Smooth muscle cell (in vitro differentiated cells): ENCODE results near the gene AREL1. TPM values are rescaled to one million over a fixed set of nuclear protein-coding genes. Genes with fewer than 3 reads are reported as not detected.

ENCODE experiments used
- DNase-seq: peaks from one replicate; lab custom pipeline; 2025; ENCODE audit not compliant: unreplicated experiment; lab: John Stamatoyannopoulos, UW
- H2AFZ ChIP-seq: fragments of 200-600 bp; sonication (generic); 2 replicates; pipeline ENCODE4 v1.6.0; 2016; ENCODE audit warnings: antibody characterized with exemption, low read depth, mild to moderate bottlenecking
- H3F3A ChIP-seq: fragments of 200-600 bp; sonication (generic); 2 replicates; pipeline ENCODE4 v1.6.0; 2017; ENCODE audit warnings: antibody characterized with exemption, low read depth
- H3K27ac ChIP-seq: fragments of 200-600 bp; sonication (generic); 2 replicates; pipeline ENCODE4 v1.5.1; 2016; ENCODE audit warnings: low read depth, mild to moderate bottlenecking
- H3K27me3 ChIP-seq: fragments of 200-600 bp; sonication (generic); 2 replicates; pipeline ENCODE4 v1.6.1; 2016; ENCODE audit warnings: low read depth, mild to moderate bottlenecking
- H3K36me3 ChIP-seq: fragments of 200-600 bp; sonication (generic); 2 replicates; pipeline ENCODE4 v1.5.1; 2016; ENCODE audit warnings: low read depth
- H3K4me1 ChIP-seq: fragments of 200-600 bp; sonication (generic); 2 replicates; pipeline ENCODE4 v1.5.1; 2016; ENCODE audit warnings: low read depth
- H3K4me2 ChIP-seq: fragments of 200-600 bp; sonication (generic); 2 replicates; pipeline ENCODE4 v1.6.0; 2016; ENCODE audit warnings: mild to moderate bottlenecking
- H3K4me3 ChIP-seq: fragments of 200-600 bp; sonication (generic); 2 replicates; pipeline ENCODE4 v1.5.1; 2016; ENCODE audit warnings: mild to moderate bottlenecking
- H3K79me2 ChIP-seq: fragments of 200-600 bp; sonication (generic); 2 replicates; pipeline ENCODE4 v1.6.0; 2016; ENCODE audit warnings: low read depth, mild to moderate bottlenecking
- H3K9ac ChIP-seq: fragments of 200-600 bp; sonication (generic); 2 replicates; pipeline ENCODE4 v1.6.0; 2016; ENCODE audit warnings: low read depth
- H3K9me3 ChIP-seq: fragments of 200-600 bp; sonication (generic); replicated peaks from 2 replicates; pipeline ENCODE4 v1.5.1; 2016; ENCODE audit warnings: low read depth
- H4K20me1 ChIP-seq: fragments of 200-600 bp; sonication (generic); 2 replicates; pipeline ENCODE4 v1.6.0; 2016; ENCODE audit warnings: low read depth
- WGBS: methylation state at CpG from one replicate; pipeline ENCODE4 v1.1.7; 2016; ENCODE audit warnings: low lambda C conversion rate; 5-methylcytosine and 5-hydroxymethylcytosine counted together
- polyA plus RNA-seq: library from polyadenylated mRNA; unstranded; fragments of >200 nt; fragmentation: Nextera tagmentation; extraction: Ambion mirVana; gene quantifications from 2 replicates; pipeline ENCODE4 v1.2.1, GENCODE V29; 2016
- total RNA-seq: library from RNA; depleted of rRNA; stranded (reverse); fragments of >200 nt; gene quantifications from 2 replicates; pipeline ENCODE4 v1.2.3, GENCODE V29; 2014
- TF ChIP-seq, protein P1 (sequence below): fragments of 200-600 bp; sonication (generic); IDR thresholded peaks from 2 replicates; pipeline ENCODE4 v1.5.1; 2017; ENCODE audit warnings: borderline replicate concordance, mild to moderate bottlenecking, antibody characterized with exemption; ENCODE audit not compliant: insufficient read depth, poor library complexity, severe bottlenecking

Gene AREL1
- total and polyA plus RNA-seq, 2 experiments from 2014 or later, result 9.4 to 33.5 TPM

DNA sequence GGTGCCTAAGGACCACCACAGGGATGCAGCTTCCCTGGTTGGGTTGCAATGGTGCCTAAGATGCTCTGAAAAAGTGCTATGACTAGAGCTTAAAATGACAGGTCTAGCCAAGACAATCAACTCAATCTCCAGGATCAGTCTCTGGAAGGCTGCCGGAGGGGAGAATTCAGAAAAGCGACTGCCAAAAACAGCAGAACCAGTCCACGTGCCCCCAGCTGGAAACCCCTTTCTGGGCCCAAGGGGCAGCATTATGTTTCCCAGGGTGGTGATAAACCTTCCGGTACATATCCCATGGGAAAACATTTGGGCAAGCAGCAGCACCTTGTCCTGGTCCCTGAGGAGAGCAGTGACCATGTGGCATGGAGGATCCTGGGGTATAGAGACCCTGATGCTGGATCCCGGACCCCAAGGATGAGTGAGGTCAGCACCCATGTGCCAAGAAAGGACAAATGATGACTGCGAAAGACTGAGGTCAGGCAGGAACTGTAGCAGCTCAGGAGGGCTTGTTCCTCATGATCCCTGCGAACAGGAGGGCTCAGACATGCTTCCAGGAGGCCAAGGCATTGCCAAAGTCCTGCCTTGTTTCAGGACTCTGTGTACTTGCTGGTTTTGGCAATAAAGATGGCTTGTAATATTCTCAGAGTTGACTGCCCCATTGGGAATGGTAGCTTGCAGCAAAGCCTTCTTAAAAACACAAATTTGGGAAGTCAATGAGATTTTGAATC lies 51.0 kb downstream of the AREL1 start:
- TF ChIP-seq, protein P1, sequence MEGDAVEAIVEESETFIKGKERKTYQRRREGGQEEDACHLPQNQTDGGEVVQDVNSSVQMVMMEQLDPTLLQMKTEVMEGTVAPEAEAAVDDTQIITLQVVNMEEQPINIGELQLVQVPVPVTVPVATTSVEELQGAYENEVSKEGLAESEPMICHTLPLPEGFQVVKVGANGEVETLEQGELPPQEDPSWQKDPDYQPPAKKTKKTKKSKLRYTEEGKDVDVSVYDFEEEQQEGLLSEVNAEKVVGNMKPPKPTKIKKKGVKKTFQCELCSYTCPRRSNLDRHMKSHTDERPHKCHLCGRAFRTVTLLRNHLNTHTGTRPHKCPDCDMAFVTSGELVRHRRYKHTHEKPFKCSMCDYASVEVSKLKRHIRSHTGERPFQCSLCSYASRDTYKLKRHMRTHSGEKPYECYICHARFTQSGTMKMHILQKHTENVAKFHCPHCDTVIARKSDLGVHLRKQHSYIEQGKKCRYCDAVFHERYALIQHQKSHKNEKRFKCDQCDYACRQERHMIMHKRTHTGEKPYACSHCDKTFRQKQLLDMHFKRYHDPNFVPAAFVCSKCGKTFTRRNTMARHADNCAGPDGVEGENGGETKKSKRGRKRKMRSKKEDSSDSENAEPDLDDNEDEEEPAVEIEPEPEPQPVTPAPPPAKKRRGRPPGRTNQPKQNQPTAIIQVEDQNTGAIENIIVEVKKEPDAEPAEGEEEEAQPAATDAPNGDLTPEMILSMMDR, result no peak
- H3K79me2 ChIP-seq, result no peaks in the 10 kb centered on the region
- H3K27ac ChIP-seq, result no peak overlapping the region
- H3K9me3 ChIP-seq, result no peaks in the 10 kb centered on the region
- no peaks in the 10 kb centered on the region for H4K20me1 ChIP-seq
- H3K9ac ChIP-seq, result no peak overlapping the region
- no peaks in the 10 kb centered on the region for H3K36me3 ChIP-seq
- whole genome bisulfite sequencing, result 99% methylated on average over 7 of the region's 7 CpGs
- H3K4me2 ChIP-seq, result no peak overlapping the region
- DNase-seq, result no peak
- no peaks in the 10 kb centered on the region for H3K4me1 ChIP-seq
- no peak overlapping the region for H3K4me3 ChIP-seq
- H3F3A ChIP-seq, result peaks cover 8% of the 10 kb centered on the region
- H2AFZ ChIP-seq, result no peak overlapping the region
- H3K27me3 ChIP-seq, result no peaks in the 10 kb centered on the region

GRCh38 chr14:74660863-74661262 lies 52.0 kb downstream of the AREL1 start:
- Histone ChIP-seq H2AFZ (no peak overlapping the region), H3K36me3 (no peaks in the 10 kb centered on the region), H3K79me2 (no peaks in the 10 kb centered on the region), H4K20me1 (no peaks in the 10 kb centered on the region), H3F3A (peaks cover 8% of the 10 kb centered on the region), H3K9ac (no peak overlapping the region), H3K4me1 (no peaks in the 10 kb centered on the region), H3K27ac (no peak overlapping the region), H3K27me3 (no peaks in the 10 kb centered on the region), H3K4me3 (no peak overlapping the region), H3K9me3 (no peaks in the 10 kb centered on the region), H3K4me2 (no peak overlapping the region)
- 96% methylated on average over 5 of the region's 5 CpGs for WGBS
- no peak for DNase-seq
- TF ChIP-seq, protein P1, result no peak

DNA sequence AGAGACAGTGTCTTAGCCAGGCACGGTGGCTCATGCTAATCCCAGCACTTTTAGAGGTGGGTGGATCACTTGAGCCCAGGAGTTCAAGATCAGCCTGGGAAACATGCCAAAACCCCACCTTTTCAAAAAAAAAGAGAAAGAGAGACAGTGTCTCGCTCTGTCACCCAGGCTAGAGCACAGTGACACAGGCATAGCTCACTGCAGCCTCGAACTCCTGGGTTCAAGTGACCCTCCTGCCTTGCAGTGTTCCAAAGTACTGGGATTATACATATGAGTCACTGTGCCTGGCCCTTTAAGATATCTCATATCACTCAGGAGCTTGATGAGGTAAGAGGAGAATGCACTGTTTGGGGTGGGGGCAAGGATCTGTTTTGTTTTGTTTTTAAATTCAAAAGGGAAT lies 52.7 kb downstream of the AREL1 start:
- Histone ChIP-seq H3K4me3 (no peak overlapping the region), H3K4me2 (no peak overlapping the region), H3K27ac (no peak overlapping the region), H3K27me3 (no peaks in the 10 kb centered on the region), H3F3A (peaks cover 8% of the 10 kb centered on the region), H3K9ac (no peak overlapping the region), H3K9me3 (no peaks in the 10 kb centered on the region), H4K20me1 (no peaks in the 10 kb centered on the region), H3K36me3 (no peaks in the 10 kb centered on the region), H3K4me1 (peaks cover 3% of the 10 kb centered on the region), H3K79me2 (no peaks in the 10 kb centered on the region), H2AFZ (no peak overlapping the region)
- DNase-seq, result no peak
- WGBS, result 68% methylated on average over 3 of the region's 3 CpGs
- TF ChIP-seq, protein P1, result no peak
